Upper lobe of left lung (tissue), 6 donors: Measurements from ENCODE around the gene KCNK1. TPM values are rescaled to one million over a fixed set of nuclear protein-coding genes. Genes with fewer than 3 reads are reported as not detected.
A peak's percentile ranks its signal among the peaks of the same experiment; 100 is the strongest.

ENCODE experiments used
- ATAC-seq, 2 donors: fragments of 200-7000 bp; cut with Tn5 transposase; one replicate each; pipeline ENCODE4 v1.9.1; 2022; ENCODE audit warnings: mild to moderate bottlenecking in 2 of 2, moderate library complexity in 2 of 2; ENCODE audit not compliant: low FRiP score in 2 of 2
- DNase-seq, 2 donors: peaks; one replicate each; pipeline ENCODE4 v3.0.0-alpha.2; 2019 to 2020
- H3K27ac ChIP-seq, 4 donors: fragments of 200-600 bp; sonication (generic); one replicate each; pipeline ENCODE4 v1.5.1; 2016 to 2019
- H3K27me3 ChIP-seq, 4 donors: fragments of 200-600 bp; sonication (generic); one replicate each; pipeline ENCODE4 v1.5.1; 2017 to 2019
- H3K36me3 ChIP-seq, 4 donors: fragments of 200-600 bp; sonication (generic); one replicate each; pipeline ENCODE4 v1.5.1; 2016 to 2019
- H3K4me1 ChIP-seq, 4 donors: fragments of 200-600 bp; sonication (generic); one replicate each; pipeline ENCODE4 v1.5.1; 2018 to 2019
- H3K4me3 ChIP-seq, 4 donors: fragments of 200-600 bp; sonication (generic); one replicate each; pipeline ENCODE4 v1.5.1; 2017 to 2019; ENCODE audit warnings: mild to moderate bottlenecking in 2 of 4, moderate library complexity in 1 of 4
- H3K9me3 ChIP-seq, 4 donors: fragments of 200-600 bp; sonication (generic); one replicate each; pipeline ENCODE4 v1.5.1; 2018 to 2019
- CTCF ChIP-seq, 6 experiments: fragments of 450-650 bp in 4 of 6; fragments of 200-600 bp in 2 of 6; sonication (generic) in 2 of 6; IDR thresholded peaks; one replicate each; pipeline ENCODE4 v1.5.1; 2016 to 2019; ENCODE audit warnings: antibody characterized with exemption in 6 of 6
- EP300 ChIP-seq, 4 donors: sonication (generic); formaldehyde crosslinking; IDR thresholded peaks; one replicate each; pipeline ENCODE4 v1.5.1; 2017; ENCODE audit warnings: antibody characterized with exemption in 4 of 4, control low read depth in 2 of 4
- POLR2A ChIP-seq, 4 donors: fragments of 450-650 bp; IDR thresholded peaks; one replicate each; pipeline ENCODE4 v1.5.1; 2016 to 2017; ENCODE audit warnings: antibody characterized with exemption in 4 of 4, mild to moderate bottlenecking in 2 of 4
- POLR2AphosphoS5 ChIP-seq, 2 donors: sonication (generic); formaldehyde crosslinking; IDR thresholded peaks; one replicate each; pipeline ENCODE4 v1.5.1; 2017; ENCODE audit warnings: antibody characterized with exemption in 2 of 2
- WGBS, 2 donors: methylation state at CpG; one replicate each; pipeline ENCODE4 v1.1.5; 2017 to 2018; 5-methylcytosine and 5-hydroxymethylcytosine counted together
- total RNA-seq, 6 donors: library from RNA; depleted of rRNA in 4 of 6; stranded (reverse); fragments of >200 nt in 4 of 6; gene quantifications; one replicate each; pipeline versions ENCODE4 v1.1.0 to v1.2.1, GENCODE V29; 2016 to 2021
- donor health status: DM: no; HTN: no; CAD: no; lungs with moderate emphysema.
- donor health status: DM: no; HTN: yes; CAD: no; lungs with severe emphysema.

KCNK1 gene
- total RNA-seq, 6 donors from 2014 or later = 6.4 to 25.2 (median 10.5) TPM

GRCh38 chr1:233629305-233629935, 15.5 kb downstream of the KCNK1 start:
- Histone ChIP-seq H3K36me3 (no peaks in the 10 kb centered on the region), H3K27me3 (no peaks in the 10 kb centered on the region), H3K27ac (no peak overlapping the region), H3K4me1 (no peaks in the 10 kb centered on the region), H3K4me3 (no peak overlapping the region), H3K9me3 (no peaks in the 10 kb centered on the region)
- ATAC-seq = no peak
- TF ChIP-seq POLR2AphosphoS5 (IDR thresholded peaks at IDR 0.05) = no peak
- TF ChIP-seq CTCF (IDR thresholded peaks at IDR 0.05) = no peak
- TF ChIP-seq EP300 (IDR thresholded peaks at IDR 0.05) = no peak
- no peak for TF ChIP-seq POLR2A (IDR thresholded peaks at IDR 0.05)
- WGBS, 2 donors = 85 to 93% methylated on average over 19 of the region's 19 CpGs
- DNase-seq = peak in 1 of 2 donors; percentile 7

GRCh38 chr1:233631810-233632405, 18.0 kb downstream of the KCNK1 start:
- ATAC-seq (no peak), DNase-seq (no peak)
- WGBS, 2 donors = 80 to 88% methylated on average over 6 of the region's 6 CpGs
- Histone ChIP-seq H3K9me3 (no peaks in the 10 kb centered on the region), H3K4me1 (no peaks in the 10 kb centered on the region), H3K27me3 (no peaks in the 10 kb centered on the region), H3K27ac (no peak overlapping the region), H3K4me3 (no peak overlapping the region), H3K36me3 (no peaks in the 10 kb centered on the region)
- TF ChIP-seq CTCF (IDR thresholded peaks at IDR 0.05) (no peak), POLR2A (IDR thresholded peaks at IDR 0.05) (no peak), POLR2AphosphoS5 (IDR thresholded peaks at IDR 0.05) (no peak), EP300 (IDR thresholded peaks at IDR 0.05) (no peak)

GRCh38 chr1:233632436-233632835, 18.5 kb downstream of the KCNK1 start:
- Histone ChIP-seq H3K27ac (no peak overlapping the region), H3K4me3 (no peak overlapping the region), H3K4me1 (no peaks in the 10 kb centered on the region), H3K9me3 (no peaks in the 10 kb centered on the region), H3K36me3 (no peaks in the 10 kb centered on the region), H3K27me3 (no peaks in the 10 kb centered on the region)
- ATAC-seq (no peak), DNase-seq (no peak)
- no peak for TF ChIP-seq EP300 (IDR thresholded peaks at IDR 0.05)
- WGBS, 2 donors = 71 to 83% methylated on average over 3 of the region's 3 CpGs

- H3K9me3 ChIP-seq = no peaks in the 10 kb centered on the region
- TF ChIP-seq POLR2AphosphoS5 (IDR thresholded peaks at IDR 0.05) (no peak), POLR2A (IDR thresholded peaks at IDR 0.05) (no peak), CTCF (IDR thresholded peaks at IDR 0.05) (no peak), EP300 (IDR thresholded peaks at IDR 0.05) (no peak)
- DNase-seq (peak in 1 of 2 donors; percentile 42), ATAC-seq (no peak)
- no peaks in the 10 kb centered on the region for H3K4me1 ChIP-seq
- H3K4me3 ChIP-seq = no peak overlapping the region
- 50 to 54% methylated on average over 8 of the region's 8 CpGs for WGBS, 2 donors
- H3K36me3 ChIP-seq = no peaks in the 10 kb centered on the region
- no peaks in the 10 kb centered on the region for H3K27me3 ChIP-seq
- no peak overlapping the region for H3K27ac ChIP-seq
These were observed 22.0 kb downstream of the KCNK1 start for GRCh38 chr1:233635765-233636502.

GRCh38 chr1:233636503-233636877, 22.6 kb downstream of the KCNK1 start:
- TF ChIP-seq POLR2AphosphoS5 (IDR thresholded peaks at IDR 0.05) (no peak), POLR2A (IDR thresholded peaks at IDR 0.05) (no peak), EP300 (IDR thresholded peaks at IDR 0.05) (no peak), CTCF (IDR thresholded peaks at IDR 0.05) (no peak)
- Histone ChIP-seq H3K27ac (no peak overlapping the region), H3K4me1 (no peaks in the 10 kb centered on the region), H3K9me3 (no peaks in the 10 kb centered on the region), H3K36me3 (no peaks in the 10 kb centered on the region), H3K4me3 (no peak overlapping the region), H3K27me3 (no peaks in the 10 kb centered on the region)
- 81 to 86% methylated on average over 2 of the region's 2 CpGs for WGBS, 2 donors
- ATAC-seq = no peak
- no peak for DNase-seq
